ENCODE measurements around the gene TMEM253. TPM values are rescaled to one million over a fixed set of nuclear protein-coding genes. Genes with fewer than 3 reads are reported as not detected.

TMEM253 gene
- total and polyA plus RNA-seq, 2 experiments from 2014 or later: 0.59 to 0.95 TPM

GRCh38 chr14:21109377-21110138 lies 8.7 kb downstream of the TMEM253 start:
- Histone ChIP-seq H3K27ac (ENCODE audit: low read depth) (no peak overlapping the region), H3K4me2 (no peak overlapping the region), H3K4me3 (no peak overlapping the region), H3K36me3 (ENCODE audit: insufficient read depth) (no peaks in the 10 kb centered on the region), H4K20me1 (replicated peaks; ENCODE audit: insufficient read depth) (no peaks in the 10 kb centered on the region), H3K9me2 (ENCODE audit: insufficient read depth) (0 out of 2 replicates have a peak, but pooled peaks cover 3% of the 10 kb centered on the region), H3K79me2 (replicated peaks; ENCODE audit: insufficient read depth) (no peaks in the 10 kb centered on the region), H3F3A (replicated peaks; ENCODE audit: low read depth) (no peaks in the 10 kb centered on the region; the same call in 1 of the 2 replicates), H3K27me3 (ENCODE audit: insufficient read depth) (no peaks in the 10 kb centered on the region), H3K4me1 (ENCODE audit: insufficient read depth) (peaks cover 22% of the 10 kb centered on the region), H2AFZ (no peak overlapping the region)
- Mint-ChIP-seq H3K27me3 (ENCODE audit: insufficient read depth, low read depth, poor library complexity) (peaks cover 2% of the 10 kb centered on the region), H3K9me3 (no peaks in the 10 kb centered on the region), H3K27ac (peak overlapping the region; percentile 19; the same call in 1 of the 2 replicates), H3K4me3 (no peak overlapping the region), H3K36me3 (ENCODE audit: low read depth) (no peaks in the 10 kb centered on the region), H3K4me1 (peaks cover 48% of the 10 kb centered on the region)
- ATAC-seq (peak; percentile 14; the same call in 2 of the 3 replicates), DNase-seq (ENCODE audit: low spot score) (peak; percentile 61)
- TF ChIP-seq ZNF331 (CRISPR knock-in tag; IDR thresholded peaks at IDR 0.05; ENCODE audit: low read depth) (no peak), ETS1 (IDR thresholded peaks at IDR 0.05) (no peak), JUNB (IDR thresholded peaks at IDR 0.05; ENCODE audit: unreplicated experiment) (no peak), ZNF114 (CRISPR knock-in tag; IDR thresholded peaks at IDR 0.05) (no peak), NANOG (IDR thresholded peaks at IDR 0.05; ENCODE audit: borderline replicate concordance) (no peak), STAT1 (IDR thresholded peaks at IDR 0.05; ENCODE audit: unreplicated experiment) (no peak), POLR2AphosphoS5 (IDR thresholded peaks at IDR 0.05; ENCODE audit: low read depth) (no peak), CTCF (conservative IDR thresholded peaks at IDR 0.05; ENCODE audit: low read depth in 2 of 2) (no peak), EZH2phosphoT487 (IDR thresholded peaks at IDR 0.05; ENCODE audit: unreplicated experiment) (no peak), ZNF462 (CRISPR knock-in tag; IDR thresholded peaks at IDR 0.05) (no peak), CREB1 (CRISPR knock-in tag; IDR thresholded peaks at IDR 0.05; ENCODE audit: low read depth) (no peak), EZH2 (IDR thresholded peaks at IDR 0.05; ENCODE audit: low read depth, unreplicated experiment) (no peak), REST (IDR thresholded peaks at IDR 0.05; ENCODE audit: unreplicated experiment) (no peak)

Measured in GM23338 (cell line).